Transverse colon (tissue), 4 donors: ENCODE results near the gene CD52. TPM values are rescaled to one million over a fixed set of nuclear protein-coding genes. Genes with fewer than 3 reads are reported as not detected.
A peak's percentile ranks its signal among the peaks of the same experiment; 100 is the strongest.

ENCODE experiments used
- DNase-seq: peaks from one replicate; pipeline ENCODE4 v3.0.0-alpha.2; 2019
- H3K27ac ChIP-seq, 4 donors: fragments of 200-600 bp; sonication (generic); 2 replicates each; pipeline ENCODE4 v1.5.1; 2016 to 2018; ENCODE audit warnings: inconsistent platforms in 4 of 4
- H3K27me3 ChIP-seq: fragments of 200-600 bp; sonication (generic); 2 replicates; pipeline ENCODE4 v1.5.1; 2017; ENCODE audit warnings: inconsistent platforms
- H3K36me3 ChIP-seq, 4 donors: fragments of 200-600 bp; sonication (generic); 2 replicates each; pipeline ENCODE4 v1.5.1; 2017 to 2019; ENCODE audit warnings: inconsistent platforms in 4 of 4
- H3K4me1 ChIP-seq, 4 donors: fragments of 200-600 bp; sonication (generic); 2 replicates each; pipeline ENCODE4 v1.5.1; 2017 to 2020; ENCODE audit warnings: inconsistent platforms in 4 of 4
- H3K4me3 ChIP-seq, 4 donors: fragments of 200-600 bp; sonication (generic); 1 replicate in 1 of 4; 2 replicates in 3 of 4; pipeline versions ENCODE4 v1.5.1 to v1.6.1; 2017 to 2019; ENCODE audit warnings: inconsistent platforms in 4 of 4
- H3K9me3 ChIP-seq, 2 donors: fragments of 200-600 bp; sonication (generic); 2 replicates each; pipeline ENCODE4 v1.5.1; 2017 to 2019; ENCODE audit warnings: inconsistent platforms in 2 of 2
- CTCF ChIP-seq, 5 experiments: fragments of 200-600 bp in 3 of 5; fragments of 450-650 bp in 2 of 5; sonication (generic) in 3 of 5; IDR thresholded peaks; 1 replicate in 2 of 5; 2 replicates in 3 of 5; pipeline ENCODE4 v1.5.1; 2016 to 2017; ENCODE audit warnings: antibody characterized with exemption in 5 of 5, inconsistent platforms in 3 of 5, mild to moderate bottlenecking in 2 of 5, moderate library complexity in 1 of 5
- EP300 ChIP-seq: sonication (generic); formaldehyde crosslinking; IDR thresholded peaks from one replicate; pipeline ENCODE4 v1.6.1; 2017; ENCODE audit warnings: antibody characterized with exemption, low read depth
- POLR2A ChIP-seq: fragments of 450-650 bp; IDR thresholded peaks from one replicate; pipeline ENCODE4 v1.6.1; 2016; ENCODE audit warnings: antibody characterized with exemption, mild to moderate bottlenecking, moderate library complexity
- POLR2AphosphoS5 ChIP-seq, 3 donors: sonication (generic); formaldehyde crosslinking; IDR thresholded peaks; one replicate each; pipeline ENCODE4 v1.6.1; 2016; ENCODE audit warnings: antibody characterized with exemption in 3 of 3
- WGBS, 2 donors: methylation state at CpG; one replicate each; pipeline ENCODE4 v1.1.5; 2018; ENCODE audit warnings: low coverage in 1 of 2; 5-methylcytosine and 5-hydroxymethylcytosine counted together
- in situ Hi-C, 4 donors: fragments of 200-750 bp; cut with MboI; loops; one replicate each; pipeline versions ENCODE4 v1.15.0 to v1.15.1; 2017; ENCODE audit warnings: low sequenced_read_pairs in 3 of 4, low pct_ligation_motif_present in 1 of 4, low pct_unique_long_range_greater_than_20kb in 1 of 4
- intact Hi-C: fragments of 100-400 bp; cut with DNase I; formaldehyde crosslinking; loops from one replicate; pipeline ENCODE4 v1.15.1; 2023; ENCODE audit warnings: low total_unique reads
- total RNA-seq, 4 donors: library from RNA; depleted of rRNA; stranded (reverse); fragments of >200 nt; gene quantifications; one replicate each; pipeline ENCODE4 v1.1.0, GENCODE V29; 2016

The CD52 gene
- total RNA-seq, 4 donors from 2014 or later: 5.3 to 56.1 (median 21.1) TPM; not detected in 1

- intact Hi-C loops: loop anchor here (5.0 kb wide), 1 partner anchor 606 kb away; no protein-coding TSS in a partner anchor
- Histone ChIP-seq H3K27me3 (peaks cover 34% of the 10 kb centered on the region), H3K36me3 (no peaks in the 10 kb centered on the region), H3K4me1 (peaks cover 11 to 55% (median 43%) of the 10 kb centered on the region in 4 donors), H3K27ac (peak overlapping the region; percentile 59 to 76 (median 68)), H3K4me3 (no peak overlapping the region), H3K9me3 (no peaks in the 10 kb centered on the region)
- TF ChIP-seq EP300: no peak
- peak in 2 of 3 donors; percentile 71 to 73 for TF ChIP-seq POLR2AphosphoS5 (IDR thresholded peaks at IDR 0.05)
- peak in 1 of 5 experiments; percentile 14 for TF ChIP-seq CTCF (IDR thresholded peaks at IDR 0.05)
- peak; percentile 60 for TF ChIP-seq POLR2A
- in situ Hi-C loops: no loop called here
- DNase-seq: peak; percentile 83
- 39 to 50% methylated on average over 2 to 15 of the region's 15 CpGs for WGBS, 2 donors
Observed at GRCh38 chr1:26358411-26359384, 40.9 kb downstream of the CD52 start.

- H3K27me3 ChIP-seq: peaks cover 47% of the 10 kb centered on the region
Observed at GRCh38 chr1:26359981-26360806, 42.4 kb downstream of the CD52 start.

GRCh38 chr1:26360807-26361604, 43.2 kb downstream of the CD52 start:
- no peak for TF ChIP-seq EP300
- TF ChIP-seq CTCF (IDR thresholded peaks at IDR 0.05): no peak
- no peak for TF ChIP-seq POLR2AphosphoS5 (IDR thresholded peaks at IDR 0.05)
- no peak for TF ChIP-seq POLR2A
- peaks cover 11 to 41% (median 28%) of the 10 kb centered on the region in 4 donors for H3K4me1 ChIP-seq
- in situ Hi-C loops (no loop called here), intact Hi-C loops (no loop called here)
- peak overlapping the region in 2 of 4 donors; percentile 10 to 37 for H3K4me3 ChIP-seq
- no peaks in the 10 kb centered on the region for H3K36me3 ChIP-seq
- WGBS, 2 donors: 62% methylated on average over 27 of the region's 27 CpGs; no CpG with 5 or more reads in 1 of the 2 donors
- peaks cover 48% of the 10 kb centered on the region for H3K27me3 ChIP-seq
- no peak for DNase-seq
- no peak overlapping the region for H3K27ac ChIP-seq
- H3K9me3 ChIP-seq: no peaks in the 10 kb centered on the region

More at GRCh38 chr1:26359981-26360806, 42.4 kb downstream of the CD52 start:
- intact Hi-C loops: loop anchor here (5.0 kb wide), 1 partner anchor 608 kb away; no protein-coding TSS in a partner anchor
- H3K27ac ChIP-seq: peak overlapping the region in 3 of 4 donors; percentile 60 to 76 (median 70)
- H3K9me3 ChIP-seq: no peaks in the 10 kb centered on the region
- H3K4me1 ChIP-seq: peaks cover 11 to 41% (median 29%) of the 10 kb centered on the region in 4 donors
- peak overlapping the region in 3 of 4 donors; percentile 0 to 37 (median 10) for H3K4me3 ChIP-seq
- no peaks in the 10 kb centered on the region for H3K36me3 ChIP-seq
- TF ChIP-seq POLR2A (no peak), CTCF (IDR thresholded peaks at IDR 0.05) (no peak)
- peak; percentile 53 for DNase-seq
- WGBS, 2 donors: 7% methylated on average over 48 of the region's 67 CpGs; no CpG with 5 or more reads in 1 of the 2 donors
- in situ Hi-C loops: no loop called here
